Lung (tissue), 12 donors: ENCODE data around the gene SH3GL1. TPM values are rescaled to one million over a fixed set of nuclear protein-coding genes. Genes with fewer than 3 reads are reported as not detected.

ENCODE experiments used
- ATAC-seq: fragments of 200-7000 bp; cut with Tn5 transposase; one replicate; pipeline ENCODE4 v1.9.1; 2020; ENCODE audit warnings: moderate number of reproducible peaks; ENCODE audit not compliant: insufficient read depth, low FRiP score
- DNase-seq, 3 donors: peaks; one replicate each; pipeline ENCODE4 v3.0.0-alpha.2; 2013 to 2017
- H3K27ac ChIP-seq, 2 donors: one replicate each; pipeline ENCODE4 v1.5.1; 2013; ENCODE audit warnings: mild to moderate bottlenecking in 2 of 2, moderate library complexity in 2 of 2, control low read depth in 1 of 2, inconsistent platforms in 1 of 2, low read depth in 1 of 2, low read length in 1 of 2
- H3K27me3 ChIP-seq, 3 donors: one replicate each; pipeline ENCODE4 v1.5.1; 2013; ENCODE audit warnings: low read length in 2 of 3; ENCODE audit not compliant: control insufficient read depth in 3 of 3, insufficient read depth in 3 of 3
- H3K36me3 ChIP-seq, 4 donors: one replicate each; pipeline ENCODE4 v1.5.1; 2013; ENCODE audit warnings: low read length in 4 of 4, mild to moderate bottlenecking in 1 of 4, moderate library complexity in 1 of 4; ENCODE audit not compliant: control insufficient read depth in 4 of 4, insufficient read depth in 4 of 4
- H3K4me1 ChIP-seq, 5 donors: one replicate each; pipeline ENCODE4 v1.5.1; 2013; ENCODE audit warnings: low read length in 5 of 5, mild to moderate bottlenecking in 2 of 5, moderate library complexity in 1 of 5; ENCODE audit not compliant: control insufficient read depth in 5 of 5, insufficient read depth in 5 of 5
- H3K4me3 ChIP-seq: one replicate; pipeline ENCODE4 v1.5.1; 2013; ENCODE audit warnings: mild to moderate bottlenecking, control low read depth, moderate library complexity
- H3K9ac ChIP-seq, 2 donors: one replicate each; pipeline ENCODE4 v1.5.1; 2013; ENCODE audit warnings: low read length in 2 of 2, control low read depth in 1 of 2; ENCODE audit not compliant: insufficient read depth in 1 of 2
- H3K9me3 ChIP-seq, 4 donors: one replicate each; pipeline ENCODE4 v1.5.1; 2013; ENCODE audit warnings: low read length in 3 of 4, mild to moderate bottlenecking in 1 of 4, moderate library complexity in 1 of 4; ENCODE audit not compliant: control insufficient read depth in 4 of 4, insufficient read depth in 3 of 4
- WGBS, 2 donors: extraction: QIAGEN DNeasy Blood & Tissue Kit; methylation state at CpG; one replicate each; pipeline ENCODE4 v1.1.7; 2013; 5-methylcytosine and 5-hydroxymethylcytosine counted together
- polyA plus RNA-seq, 2 donors: library from polyadenylated mRNA; stranded (reverse); fragments of 200-250 nt; gene quantifications; one replicate each; pipeline ENCODE4 v1.2.1, GENCODE V29; 2013
- total RNA-seq, 2 donors: library from RNA; depleted of rRNA in 1 of 2; stranded (reverse); fragments of >200 nt in 1 of 2; gene quantifications; one replicate each; pipeline ENCODE4 v1.2.1, GENCODE V29; 2014 to 2021
- TF ChIP-seq, protein P1 (sequence below): IDR thresholded peaks from 2 replicates; pipeline ENCODE4 v1.5.1; 2012; ENCODE audit warnings: mild to moderate bottlenecking; ENCODE audit errors: control extremely low read depth, extremely low read depth
- donor health status: control.
- donor health status: control.
- donor health status: Bipolar disorder and iron deficiency.
- donor health status: healthy.
- donor health status: DM: yes; HTN: yes; CAD: no.

Gene SH3GL1
- total and polyA plus RNA-seq, 4 donors = 30.6 to 68.6 (median 59.2) TPM

GRCh38 chr19:4434391-4434790, 34.0 kb upstream of the SH3GL1 start:
- Histone ChIP-seq H3K36me3 (peaks cover 2 to 18% (median 11%) of the 10 kb centered on the region in 4 donors), H3K9ac (no peak overlapping the region), H3K9me3 (peaks cover 0 to 2% (median 0%) of the 10 kb centered on the region in 4 donors), H3K4me1 (peaks cover 0 to 15% (median 3%) of the 10 kb centered on the region in 5 donors), H3K4me3 (no peak overlapping the region), H3K27me3 (no peaks in the 10 kb centered on the region), H3K27ac (no peak overlapping the region)
- WGBS, 2 donors = 95 to 97% methylated on average over 9 of the region's 9 CpGs
- TF ChIP-seq, protein P1, sequence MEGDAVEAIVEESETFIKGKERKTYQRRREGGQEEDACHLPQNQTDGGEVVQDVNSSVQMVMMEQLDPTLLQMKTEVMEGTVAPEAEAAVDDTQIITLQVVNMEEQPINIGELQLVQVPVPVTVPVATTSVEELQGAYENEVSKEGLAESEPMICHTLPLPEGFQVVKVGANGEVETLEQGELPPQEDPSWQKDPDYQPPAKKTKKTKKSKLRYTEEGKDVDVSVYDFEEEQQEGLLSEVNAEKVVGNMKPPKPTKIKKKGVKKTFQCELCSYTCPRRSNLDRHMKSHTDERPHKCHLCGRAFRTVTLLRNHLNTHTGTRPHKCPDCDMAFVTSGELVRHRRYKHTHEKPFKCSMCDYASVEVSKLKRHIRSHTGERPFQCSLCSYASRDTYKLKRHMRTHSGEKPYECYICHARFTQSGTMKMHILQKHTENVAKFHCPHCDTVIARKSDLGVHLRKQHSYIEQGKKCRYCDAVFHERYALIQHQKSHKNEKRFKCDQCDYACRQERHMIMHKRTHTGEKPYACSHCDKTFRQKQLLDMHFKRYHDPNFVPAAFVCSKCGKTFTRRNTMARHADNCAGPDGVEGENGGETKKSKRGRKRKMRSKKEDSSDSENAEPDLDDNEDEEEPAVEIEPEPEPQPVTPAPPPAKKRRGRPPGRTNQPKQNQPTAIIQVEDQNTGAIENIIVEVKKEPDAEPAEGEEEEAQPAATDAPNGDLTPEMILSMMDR = no peak
- ATAC-seq = no peak
- DNase-seq = no peak

DNA sequence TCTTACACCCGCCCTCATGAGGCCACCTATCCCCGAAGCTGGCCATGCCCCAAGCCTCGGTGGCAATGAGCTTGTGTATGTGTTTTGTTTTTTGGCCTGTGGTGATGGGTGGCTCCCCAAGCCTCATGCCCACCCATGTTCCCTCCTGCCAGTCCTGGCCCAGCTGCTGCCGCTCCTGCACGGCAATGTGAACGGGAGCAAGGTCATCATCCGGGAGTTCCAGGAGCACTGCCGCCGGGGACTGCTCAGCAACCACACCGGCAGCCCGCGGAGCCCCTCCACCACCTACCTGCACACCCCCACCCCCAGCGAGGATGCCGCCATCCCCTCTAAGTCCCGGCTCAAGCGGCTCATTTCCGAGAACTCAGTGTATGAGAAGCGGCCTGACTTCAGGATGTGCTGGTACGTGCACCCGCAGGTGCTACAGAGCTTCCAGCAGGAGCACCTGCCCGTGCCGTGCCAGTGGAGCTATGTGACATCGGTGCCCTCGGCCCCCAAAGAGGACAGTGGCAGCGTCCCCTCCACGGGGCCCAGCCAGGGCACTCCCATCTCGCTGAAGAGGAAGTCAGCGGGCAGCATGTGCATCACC, 32.7 kb upstream of the SH3GL1 start:
- no peak overlapping the region for H3K27ac ChIP-seq
- no peak for ATAC-seq
- WGBS, 2 donors = 94 to 98% methylated on average over 28 of the region's 28 CpGs
- H3K36me3 ChIP-seq = peaks cover 2 to 22% (median 9%) of the 10 kb centered on the region in 4 donors
- DNase-seq = no peak
- no peaks in the 10 kb centered on the region for H3K27me3 ChIP-seq
- H3K9me3 ChIP-seq = peaks cover 0 to 2% (median 0%) of the 10 kb centered on the region in 4 donors
- TF ChIP-seq, protein P1 = no peak
- no peak overlapping the region for H3K4me3 ChIP-seq
- H3K9ac ChIP-seq = no peak overlapping the region
- peaks cover 0 to 28% (median 13%) of the 10 kb centered on the region in 5 donors for H3K4me1 ChIP-seq

- Histone ChIP-seq H3K27me3 (no peaks in the 10 kb centered on the region), H3K9me3 (peaks cover 0 to 2% (median 0%) of the 10 kb centered on the region in 4 donors), H3K4me3 (no peak overlapping the region), H3K27ac (peak overlapping the region in 1 of 2 donors; percentile 15), H3K9ac (no peak overlapping the region), H3K4me1 (peaks cover 0 to 28% (median 13%) of the 10 kb centered on the region in 5 donors), H3K36me3 (peaks cover 2 to 22% (median 9%) of the 10 kb centered on the region in 4 donors)
- TF ChIP-seq, protein P1 = no peak
- WGBS, 2 donors = 48 to 77% methylated on average over 26 of the region's 26 CpGs
- no peak for ATAC-seq
- no peak for DNase-seq
Measured at GRCh38 chr19:4431808-4432674, 31.7 kb upstream of the SH3GL1 start.
